Spleen (tissue), 11 donors: ENCODE data around the gene ABHD17C. TPM values are rescaled to one million over a fixed set of nuclear protein-coding genes. Genes with fewer than 3 reads are reported as not detected.

Experiments
- DNase-seq: peaks from one replicate; pipeline ENCODE4 v3.0.0-alpha.2; 2020
- H3K27ac ChIP-seq, 8 donors: fragments of 200-600 bp; sonication (generic) in 7 of 8; 1 replicate in 4 of 8; 2 replicates in 4 of 8; pipeline versions ENCODE4 v1.5.0 to v1.8.0; 2016 to 2021; ENCODE audit warnings: inconsistent platforms in 4 of 8, mild to moderate bottlenecking in 4 of 8, moderate library complexity in 1 of 8
- H3K27me3 ChIP-seq, 7 donors: fragments of 200-600 bp; sonication (generic) in 6 of 7; replicated peaks in 1 of 7; 1 replicate in 4 of 7; 2 replicates in 3 of 7; pipeline versions ENCODE4 v1.5.0 to v1.8.0; 2016 to 2021; ENCODE audit warnings: inconsistent platforms in 3 of 7, mild to moderate bottlenecking in 1 of 7
- H3K36me3 ChIP-seq, 6 donors: fragments of 200-600 bp; sonication (generic) in 5 of 6; 1 replicate in 4 of 6; 2 replicates in 2 of 6; pipeline versions ENCODE4 v1.5.0 to v1.8.0; 2016 to 2021; ENCODE audit warnings: inconsistent platforms in 2 of 6
- H3K4me1 ChIP-seq, 6 donors: fragments of 200-600 bp; sonication (generic) in 5 of 6; 1 replicate in 3 of 6; 2 replicates in 3 of 6; pipeline versions ENCODE4 v1.5.0 to v1.8.0; 2016 to 2021; ENCODE audit warnings: inconsistent platforms in 3 of 6
- H3K4me3 ChIP-seq, 8 donors: fragments of 200-600 bp; sonication (generic) in 7 of 8; 1 replicate in 4 of 8; 2 replicates in 4 of 8; pipeline versions ENCODE4 v1.5.0 to v1.8.0; 2016 to 2021; ENCODE audit warnings: inconsistent platforms in 4 of 8, mild to moderate bottlenecking in 4 of 8, moderate library complexity in 2 of 8
- H3K9me3 ChIP-seq, 8 donors: fragments of 200-600 bp; sonication (generic) in 7 of 8; 1 replicate in 4 of 8; 2 replicates in 4 of 8; pipeline versions ENCODE4 v1.5.0 to v1.8.0; 2016 to 2021; ENCODE audit warnings: inconsistent platforms in 4 of 8
- CTCF ChIP-seq, 11 experiments: fragments of 200-600 bp in 7 of 11; fragments of 450-650 bp in 4 of 11; sonication (generic) in 4 of 11; IDR thresholded peaks in 8 of 11; conservative IDR thresholded peaks in 3 of 11; 1 replicate in 7 of 11; 2 replicates in 4 of 11; pipeline versions ENCODE4 v1.4.0 to v1.8.0; 2016 to 2021; ENCODE audit warnings: antibody characterized with exemption in 11 of 11, inconsistent platforms in 4 of 11, mild to moderate bottlenecking in 1 of 11
- POLR2A ChIP-seq, 3 donors: fragments of 450-650 bp; IDR thresholded peaks; one replicate each; pipeline ENCODE4 v1.5.1; 2017; ENCODE audit warnings: antibody characterized with exemption in 3 of 3, mild to moderate bottlenecking in 1 of 3
- POLR2AphosphoS5 ChIP-seq, 3 donors: sonication (generic); formaldehyde crosslinking; IDR thresholded peaks; one replicate each; pipeline ENCODE4 v1.5.1; 2017; ENCODE audit warnings: antibody characterized with exemption in 3 of 3
- WGBS, 5 donors: extraction: QIAGEN DNeasy Blood & Tissue Kit in 3 of 5; methylation state at CpG; one replicate each; pipeline versions ENCODE4 v1.1.5 to v1.1.7; 2013 to 2018; 5-methylcytosine and 5-hydroxymethylcytosine counted together
- intact Hi-C: fragments of 100-400 bp; cut with DNase I; formaldehyde crosslinking; loops from one replicate; pipeline ENCODE4 v1.15.0; 2023; ENCODE audit warnings: low total_unique reads
- polyA plus RNA-seq, 3 donors: library from polyadenylated mRNA; stranded (reverse); fragments of 200-250 nt; gene quantifications; one replicate each; pipeline ENCODE4 v1.2.1, GENCODE V29; 2013
- small RNA-seq, 4 donors: library from RNA; depleted of rRNA; stranded (forward); fragments of <200 nt; gene quantifications; one replicate each; pipeline ENCODE3, GENCODE V24; 2016
- total RNA-seq, 7 donors: library from RNA; depleted of rRNA in 3 of 7; stranded (reverse); fragments of >200 nt in 3 of 7; fragmentation: NEBNext Ultra II Directional in 4 of 7; extraction: Animal tissue kit (Norgen Biotek cat#: 25700) in 4 of 7; gene quantifications; one replicate each; pipeline versions ENCODE4 v1.1.0 to v1.2.1, GENCODE V29; 2016 to 2021
- donor health status: healthy with polysubstance abuse.
- donor health status: DM: no; HTN: no; CAD: no; lungs with moderate emphysema.
- donor health status: DM: no; HTN: no; CAD: no.
- donor health status: Bipolar disorder and iron deficiency.
- donor health status: healthy.
- donor health status: DM: no; HTN: no; CAD: no.
- donor health status: DM: yes; HTN: yes; CAD: no.

ABHD17C gene
- total and polyA plus RNA-seq, 10 donors = 4.2 to 17.0 (median 10.9) TPM

GRCh38 chr15:80803580-80804525 is 108.7 kb downstream of the ABHD17C start:
- H3K4me3 ChIP-seq = no peak overlapping the region
- H3K27ac ChIP-seq = no peak overlapping the region
- H3K27me3 ChIP-seq = no peaks in the 10 kb centered on the region
- no peaks in the 10 kb centered on the region for H3K36me3 ChIP-seq
- DNase-seq = no peak
- no peaks in the 10 kb centered on the region for H3K9me3 ChIP-seq
- peaks cover 0 to 6% (median 0%) of the 10 kb centered on the region in 6 donors for H3K4me1 ChIP-seq
- intact Hi-C loops = no loop called here
- TF ChIP-seq CTCF (IDR thresholded peaks at IDR 0.05 in 8 of 11, conservative IDR thresholded peaks at IDR 0.05 in 3 of 11) = no peak
- WGBS, 5 donors = 84 to 93% (median 90%) methylated on average over 7 of the region's 7 CpGs

- TF ChIP-seq POLR2A (IDR thresholded peaks at IDR 0.05) (no peak), CTCF (IDR thresholded peaks at IDR 0.05 in 8 of 11, conservative IDR thresholded peaks at IDR 0.05 in 3 of 11) (no peak), POLR2AphosphoS5 (IDR thresholded peaks at IDR 0.05) (no peak)
- H3K36me3 ChIP-seq = no peaks in the 10 kb centered on the region
- H3K9me3 ChIP-seq = no peaks in the 10 kb centered on the region
- WGBS, 5 donors = 59 to 77% (median 72%) methylated on average over 10 of the region's 10 CpGs
- no peak overlapping the region for H3K4me3 ChIP-seq
- H3K4me1 ChIP-seq = peaks cover 0 to 6% (median 0%) of the 10 kb centered on the region in 6 donors
- no peak overlapping the region for H3K27ac ChIP-seq
- no peak for DNase-seq
- intact Hi-C loops = no loop called here
- H3K27me3 ChIP-seq = no peaks in the 10 kb centered on the region
These were observed 109.9 kb downstream of the ABHD17C start for GRCh38 chr15:80804970-80805495.

Small RNA genes within 50 kb of the gene (small RNA-seq; reads per million reads assigned to genes)
- 0 reads per million in 4 donors for gene RNU6-380P

Other genes starting within 250 kb of the ABHD17C start
- gene CEMIP, start 84.1 kb downstream of the ABHD17C start, total RNA-seq = 1 to 10 TPM in 5 of 7 donors, under 1 TPM in 1, not detected in 1; 0.34 to 3.0 (median 2.0) TPM
- gene CEMIP, start 84.1 kb downstream of the ABHD17C start, polyA plus RNA-seq = under 1 TPM; 0.20 to 0.46 (median 0.22) TPM